WTC11 (cell line): ENCODE measurements around the gene PAAF1. TPM values are rescaled to one million over a fixed set of nuclear protein-coding genes. Genes with fewer than 3 reads are reported as not detected.

ENCODE experiments used
- ATAC-seq: fragments of 200-7000 bp; cut with Tn5 transposase; 2 replicates; pipeline ENCODE4 v1.10.0; 2021; ENCODE audit warnings: mild to moderate bottlenecking, moderate library complexity
- CTCF ChIA-PET: fragments of 300-600 bp; sonication (Branson Sonifier 250); formaldehyde crosslinking; loops from one replicate; lab custom pipeline; 2021; ENCODE audit warnings: antibody characterized with exemption; lab: Charles Lee
- POLR2A ChIA-PET: fragments of 350-600 bp; sonication (Branson Sonifier 250); formaldehyde crosslinking; loops from one replicate; lab custom pipeline; 2021; ENCODE audit warnings: antibody characterized with exemption; lab: Charles Lee
- DNase-seq: peaks from one replicate; pipeline ENCODE4 v3.0.0; 2021; ENCODE audit warnings: low spot score
- H3K27ac Mint-ChIP-seq: 2 replicates; pipeline ENCODE4 v1.8.0; 2021; ENCODE audit warnings: mixed read lengths
- H3K27me3 Mint-ChIP-seq: 2 replicates; pipeline ENCODE4 v1.8.0; 2021; ENCODE audit warnings: low read depth, mild to moderate bottlenecking, moderate library complexity, mixed read lengths
- H3K36me3 Mint-ChIP-seq: 2 replicates; pipeline ENCODE4 v1.8.0; 2021; ENCODE audit warnings: mixed read lengths
- H3K4me1 Mint-ChIP-seq: 2 replicates; pipeline ENCODE4 v1.8.0; 2022; ENCODE audit warnings: mixed read lengths
- H3K4me3 Mint-ChIP-seq: 2 replicates; pipeline ENCODE4 v1.8.0; 2021; ENCODE audit warnings: mild to moderate bottlenecking, moderate library complexity, mixed read lengths
- H3K9me3 Mint-ChIP-seq: 2 replicates; pipeline ENCODE4 v1.8.0; 2021; ENCODE audit warnings: mixed read lengths
- ATF1 ChIP-seq: sonication (generic); formaldehyde crosslinking; IDR thresholded peaks from 2 replicates; pipeline ENCODE4 v1.8.1; 2023; ENCODE audit warnings: mild to moderate bottlenecking, moderate library complexity, missing genetic modification reagents
- IRF1 ChIP-seq: sonication (generic); formaldehyde crosslinking; IDR thresholded peaks from 2 replicates; pipeline ENCODE4 v1.8.0; 2023; ENCODE audit warnings: missing genetic modification reagents
- KAT7 ChIP-seq: sonication (generic); formaldehyde crosslinking; IDR thresholded peaks from 2 replicates; pipeline ENCODE4 v1.8.1; 2023; ENCODE audit warnings: missing genetic modification reagents, mild to moderate bottlenecking, borderline replicate concordance
- MXD4 ChIP-seq: fragments of 250-450 bp; sonication (Bioruptor Pico); IDR thresholded peaks from 2 replicates; pipeline ENCODE4 v1.8.0; 2021; ENCODE audit warnings: mild to moderate bottlenecking, moderate library complexity, borderline replicate concordance
- RELA ChIP-seq: sonication (generic); formaldehyde crosslinking; IDR thresholded peaks from 2 replicates; pipeline ENCODE4 v1.8.1; 2022; ENCODE audit warnings: missing genetic modification reagents, mild to moderate bottlenecking, borderline replicate concordance
- SMAD3 ChIP-seq: sonication (generic); formaldehyde crosslinking; IDR thresholded peaks from 2 replicates; pipeline ENCODE4 v1.8.0; 2022; ENCODE audit warnings: missing genetic modification reagents, mild to moderate bottlenecking, borderline replicate concordance
- SMAD4 ChIP-seq: sonication (generic); formaldehyde crosslinking; IDR thresholded peaks from 2 replicates; pipeline ENCODE4 v1.8.0; 2022; ENCODE audit warnings: mild to moderate bottlenecking, missing genetic modification reagents
- TP53 ChIP-seq: sonication (generic); formaldehyde crosslinking; IDR thresholded peaks from 2 replicates; pipeline ENCODE4 v1.8.1; 2023; ENCODE audit warnings: mild to moderate bottlenecking, missing genetic modification reagents
- ZNF263 ChIP-seq: sonication (generic); formaldehyde crosslinking; IDR thresholded peaks from 2 replicates; pipeline ENCODE4 v1.8.1; 2022; ENCODE audit warnings: low read depth, mild to moderate bottlenecking, moderate library complexity, missing genetic modification reagents
- ZNF317 ChIP-seq: sonication (generic); formaldehyde crosslinking; IDR thresholded peaks from 2 replicates; pipeline ENCODE4 v1.8.1; 2023; ENCODE audit warnings: low read depth, mild to moderate bottlenecking, moderate library complexity, missing genetic modification reagents, borderline replicate concordance
- total RNA-seq: library from RNA; stranded (reverse); gene quantifications from 3 replicates; pipeline ENCODE4 v1.2.3, GENCODE V29; 2021
- TF ChIP-seq, protein P1 (sequence below): sonication (generic); formaldehyde crosslinking; IDR thresholded peaks from 2 replicates; pipeline ENCODE4 v1.8.0; 2022; ENCODE audit warnings: mild to moderate bottlenecking, missing genetic modification reagents
- TF ChIP-seq, protein P2 (sequence below): sonication (generic); formaldehyde crosslinking; IDR thresholded peaks from 2 replicates; pipeline ENCODE4 v1.8.1; 2023; ENCODE audit warnings: mild to moderate bottlenecking, missing genetic modification reagents, moderate library complexity
- TF ChIP-seq, protein P3 (sequence below): sonication (generic); formaldehyde crosslinking; IDR thresholded peaks from 2 replicates; pipeline ENCODE4 v1.8.1; 2023; ENCODE audit warnings: mild to moderate bottlenecking, missing genetic modification reagents, borderline replicate concordance

PAAF1 gene
- total RNA-seq, 1 experiment from 2014 or later, result 27.7 TPM

- TF ChIP-seq SMAD3 (CRISPR knock-in tag) (no peak), KAT7 (no peak), IRF1 (CRISPR knock-in tag) (no peak), ZNF317 (CRISPR knock-in tag) (no peak), TP53 (no peak), ATF1 (CRISPR knock-in tag) (no peak), SMAD4 (CRISPR knock-in tag) (no peak)
- TF ChIP-seq, protein P1, sequence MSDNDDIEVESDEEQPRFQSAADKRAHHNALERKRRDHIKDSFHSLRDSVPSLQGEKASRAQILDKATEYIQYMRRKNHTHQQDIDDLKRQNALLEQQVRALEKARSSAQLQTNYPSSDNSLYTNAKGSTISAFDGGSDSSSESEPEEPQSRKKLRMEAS (CRISPR knock-in tag), result no peak
- TF ChIP-seq, protein P2, sequence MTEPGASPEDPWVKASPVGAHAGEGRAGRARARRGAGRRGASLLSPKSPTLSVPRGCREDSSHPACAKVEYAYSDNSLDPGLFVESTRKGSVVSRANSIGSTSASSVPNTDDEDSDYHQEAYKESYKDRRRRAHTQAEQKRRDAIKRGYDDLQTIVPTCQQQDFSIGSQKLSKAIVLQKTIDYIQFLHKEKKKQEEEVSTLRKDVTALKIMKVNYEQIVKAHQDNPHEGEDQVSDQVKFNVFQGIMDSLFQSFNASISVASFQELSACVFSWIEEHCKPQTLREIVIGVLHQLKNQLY (CRISPR knock-in tag), result no peak
These were observed 85.4 kb downstream of the PAAF1 start (continued) for GRCh38 chr11:73962101-73962705.

DNA sequence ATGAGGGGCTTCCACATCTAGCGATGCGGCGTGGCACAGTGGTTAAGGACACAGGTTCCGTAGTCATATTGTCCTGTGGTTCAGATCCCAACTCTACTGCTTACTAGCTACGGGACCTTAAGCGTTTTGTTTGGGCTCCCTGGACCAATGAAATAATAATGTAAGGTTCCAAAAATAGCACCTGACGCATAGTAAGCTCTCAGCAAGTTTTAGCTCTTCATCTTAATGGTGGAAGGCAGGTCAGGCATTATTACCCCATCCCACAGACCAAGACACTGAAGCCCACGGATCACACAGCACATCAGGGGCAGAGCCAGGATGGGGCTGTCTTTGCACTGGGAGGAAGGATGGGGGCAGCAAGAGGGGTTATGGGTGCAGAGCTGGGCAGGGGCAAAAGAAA is 87.1 kb downstream of the PAAF1 start:
- Mint-ChIP-seq H3K9me3 (no peaks in the 10 kb centered on the region), H3K36me3 (no peaks in the 10 kb centered on the region), H3K4me3 (no peak overlapping the region), H3K27me3 (peaks cover 12% of the 10 kb centered on the region), H3K4me1 (peaks cover 11% of the 10 kb centered on the region), H3K27ac (no peak overlapping the region)
- TF ChIP-seq RELA (no peak), MXD4 (CRISPR knock-in tag) (no peak)
- ATAC-seq (peak; percentile 44), DNase-seq (no peak)
- ChIA-PET CTCF (interaction anchor here (0.7 to 1.8 kb wide), 9 partner anchors 15 to 486 kb away, joined by 3 to 9 read pairs (median 3); partner anchors contain the start of genes C2CD3, PPME1 and UCP2), POLR2A (no interaction called here)

- no peak for DNase-seq
- peaks cover 11% of the 10 kb centered on the region for H3K4me1 Mint-ChIP-seq
These were observed 88.4 kb downstream of the PAAF1 start for GRCh38 chr11:73965076-73965763.

More at GRCh38 chr11:73965076-73965763, 88.4 kb downstream of the PAAF1 start:
- Mint-ChIP-seq H3K4me3 (no peak overlapping the region), H3K36me3 (no peaks in the 10 kb centered on the region), H3K27ac (no peak overlapping the region), H3K9me3 (no peaks in the 10 kb centered on the region)
- ChIA-PET CTCF (interaction anchor here (1.0 to 1.8 kb wide), 4 partner anchors 16 to 206 kb away, joined by 3 to 9 read pairs (median 5); partner anchors contain the start of genes C2CD3, PPME1 and UCP2), POLR2A (no interaction called here)
- TF ChIP-seq ZNF263 (CRISPR knock-in tag), result 0 out of 2 replicates have a peak, but pooled peaks have one; percentile 30
- TF ChIP-seq, protein P3, sequence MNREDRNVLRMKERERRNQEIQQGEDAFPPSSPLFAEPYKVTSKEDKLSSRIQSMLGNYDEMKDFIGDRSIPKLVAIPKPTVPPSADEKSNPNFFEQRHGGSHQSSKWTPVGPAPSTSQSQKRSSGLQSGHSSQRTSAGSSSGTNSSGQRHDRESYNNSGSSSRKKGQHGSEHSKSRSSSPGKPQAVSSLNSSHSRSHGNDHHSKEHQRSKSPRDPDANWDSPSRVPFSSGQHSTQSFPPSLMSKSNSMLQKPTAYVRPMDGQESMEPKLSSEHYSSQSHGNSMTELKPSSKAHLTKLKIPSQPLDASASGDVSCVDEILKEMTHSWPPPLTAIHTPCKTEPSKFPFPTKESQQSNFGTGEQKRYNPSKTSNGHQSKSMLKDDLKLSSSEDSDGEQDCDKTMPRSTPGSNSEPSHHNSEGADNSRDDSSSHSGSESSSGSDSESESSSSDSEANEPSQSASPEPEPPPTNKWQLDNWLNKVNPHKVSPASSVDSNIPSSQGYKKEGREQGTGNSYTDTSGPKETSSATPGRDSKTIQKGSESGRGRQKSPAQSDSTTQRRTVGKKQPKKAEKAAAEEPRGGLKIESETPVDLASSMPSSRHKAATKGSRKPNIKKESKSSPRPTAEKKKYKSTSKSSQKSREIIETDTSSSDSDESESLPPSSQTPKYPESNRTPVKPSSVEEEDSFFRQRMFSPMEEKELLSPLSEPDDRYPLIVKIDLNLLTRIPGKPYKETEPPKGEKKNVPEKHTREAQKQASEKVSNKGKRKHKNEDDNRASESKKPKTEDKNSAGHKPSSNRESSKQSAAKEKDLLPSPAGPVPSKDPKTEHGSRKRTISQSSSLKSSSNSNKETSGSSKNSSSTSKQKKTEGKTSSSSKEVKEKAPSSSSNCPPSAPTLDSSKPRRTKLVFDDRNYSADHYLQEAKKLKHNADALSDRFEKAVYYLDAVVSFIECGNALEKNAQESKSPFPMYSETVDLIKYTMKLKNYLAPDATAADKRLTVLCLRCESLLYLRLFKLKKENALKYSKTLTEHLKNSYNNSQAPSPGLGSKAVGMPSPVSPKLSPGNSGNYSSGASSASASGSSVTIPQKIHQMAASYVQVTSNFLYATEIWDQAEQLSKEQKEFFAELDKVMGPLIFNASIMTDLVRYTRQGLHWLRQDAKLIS (CRISPR knock-in tag), result no peak
- TF ChIP-seq, all 79 proteins: peak for 1
- H3K27me3 Mint-ChIP-seq, result peaks cover 19% of the 10 kb centered on the region
- peak; percentile 13 for ATAC-seq
